H54 (cell line): ENCODE results near the gene SLC45A2.
"Not testable (repeated sequence)": the region's sequence is repeated elsewhere in the genome, so short reads cannot be mapped to it uniquely, and the experiment has no call there.

Experiments used
- DNase-seq: peaks from one replicate; pipeline ENCODE4 v3.0.0; 2011; ENCODE audit warnings: low spot score, mixed read lengths; ENCODE audit not compliant: insufficient read length
- FAIRE-seq: peaks from 3 replicates; lab custom pipeline; 2011; peaks lifted over from hg19 to GRCh38; lab: Jason Lieb, UNC
- POLR2A ChIP-seq: IDR thresholded peaks from 2 replicates; pipeline ENCODE4 v1.6.1; 2011; ENCODE audit warnings: low read depth, mild to moderate bottlenecking, low read length

Gene SLC45A2

GRCh38 chr5:33969572-33970452 is 14.7 kb downstream of the SLC45A2 start:
- FAIRE-seq, result peak; percentile 76
- peak; percentile 58 for DNase-seq
- TF ChIP-seq POLR2A, result no peak

DNA sequence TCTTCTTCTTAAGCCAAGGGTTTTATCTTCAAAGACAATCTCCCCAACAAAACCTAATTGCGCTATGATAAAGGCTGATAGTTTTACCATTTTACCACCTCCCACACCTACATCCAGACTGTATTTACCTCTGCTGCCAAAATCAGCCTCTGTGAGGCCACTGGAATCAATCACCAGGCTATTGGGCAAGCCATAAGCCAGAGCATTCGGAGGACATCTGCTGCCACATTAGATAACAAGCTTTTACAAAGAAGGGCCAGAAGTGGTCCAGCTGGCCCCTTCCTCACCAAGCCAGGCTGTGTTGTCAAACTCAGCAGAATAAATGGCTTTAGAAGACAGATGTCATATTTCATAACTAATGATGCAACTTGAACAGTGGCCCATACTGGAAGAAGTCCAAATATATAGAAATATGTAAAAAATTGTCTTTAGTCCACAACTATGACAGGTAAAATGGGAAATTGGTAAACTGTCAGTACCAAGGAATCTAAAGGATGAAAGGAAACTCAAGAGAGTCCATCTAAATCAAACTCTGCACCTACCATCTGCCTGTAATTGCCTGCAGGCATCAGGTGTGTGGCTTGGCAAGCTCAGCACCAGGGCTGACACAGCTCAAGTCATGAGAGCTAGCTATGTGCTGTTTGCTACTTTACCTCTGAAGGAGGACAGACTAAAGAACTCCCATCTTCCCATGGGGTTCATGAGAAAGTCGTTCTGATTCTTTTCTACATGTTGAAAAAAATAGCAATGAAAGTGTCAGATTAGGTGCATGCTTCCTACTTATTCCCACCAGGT is 16.1 kb downstream of the SLC45A2 start:
- no peak for TF ChIP-seq POLR2A
- no peak for FAIRE-seq
- DNase-seq, result no peak

- no peak for FAIRE-seq
- DNase-seq, result no peak
- no peak for TF ChIP-seq POLR2A
Observed at GRCh38 chr5:33966805-33967204, 17.7 kb downstream of the SLC45A2 start.

- FAIRE-seq, result no peak
- no peak for TF ChIP-seq POLR2A
- DNase-seq, result no peak
Observed at GRCh38 chr5:33964132-33964700, 20.3 kb downstream of the SLC45A2 start.

- FAIRE-seq (no peak), DNase-seq (no peak)
- TF ChIP-seq POLR2A, result no peak
Observed at GRCh38 chr5:33958176-33958575, 26.3 kb downstream of the SLC45A2 start.

- FAIRE-seq, result no peak
- TF ChIP-seq POLR2A, result no peak
- DNase-seq, result no peak
Observed at GRCh38 chr5:33957577-33958150, 26.8 kb downstream of the SLC45A2 start.

DNA sequence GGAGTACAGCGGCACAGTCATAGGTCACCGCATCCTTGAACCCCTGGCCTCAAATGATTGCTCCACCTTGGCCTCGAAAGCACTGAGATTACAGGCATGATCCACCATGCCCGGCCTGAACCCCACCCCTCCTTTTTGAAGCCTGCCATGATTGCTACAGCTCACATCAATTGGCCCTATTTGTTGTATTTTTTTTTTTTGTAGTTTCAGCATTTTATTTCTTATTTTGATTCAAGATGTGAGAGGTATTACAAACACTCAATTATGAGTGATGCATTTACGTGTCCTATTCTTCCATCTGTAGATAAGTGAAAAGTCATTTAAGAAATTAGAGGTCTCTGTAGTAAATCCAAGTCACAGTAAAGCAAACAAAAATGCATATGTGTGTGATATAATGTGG is 32.3 kb downstream of the SLC45A2 start:
- DNase-seq, FAIRE-seq: not testable (repeated sequence)

DNA sequence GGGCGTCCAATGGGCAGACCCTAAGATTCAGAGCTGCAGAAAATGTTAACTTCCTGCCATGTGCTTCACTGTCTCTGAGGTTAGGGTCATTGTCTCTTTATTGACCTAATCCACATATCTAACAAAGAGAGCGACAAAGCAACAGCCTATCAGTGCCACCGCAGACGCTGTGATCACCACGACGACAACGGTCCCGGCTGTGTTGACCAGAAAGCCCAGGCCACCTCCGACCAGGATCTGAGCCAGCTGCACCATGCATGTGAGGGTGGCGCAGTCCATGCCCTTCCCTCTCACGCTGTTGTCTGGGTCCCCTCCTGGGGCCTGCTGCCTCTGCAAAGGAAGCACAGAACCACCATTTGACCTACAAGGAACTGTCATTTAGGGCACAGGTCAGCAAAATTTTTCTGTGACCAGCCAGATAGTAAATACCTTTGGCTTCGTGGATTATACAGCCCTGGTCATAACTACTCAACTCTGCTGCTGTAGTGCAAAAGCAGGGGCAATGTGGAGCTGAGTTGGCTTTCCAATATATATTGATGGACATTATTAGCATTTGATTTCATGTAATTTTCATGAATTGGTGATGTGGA is 39.9 kb downstream of the SLC45A2 start:
- DNase-seq, result no peak

GRCh38 chr5:33941090-33941489 is 43.4 kb downstream of the SLC45A2 start:
- DNase-seq (no peak), FAIRE-seq (no peak)

More for the DNA sequence above, 39.9 kb downstream of the SLC45A2 start:
- no peak for TF ChIP-seq POLR2A
- FAIRE-seq, result no peak

GRCh38 chr5:33939556-33940262 is 44.8 kb downstream of the SLC45A2 start:
- FAIRE-seq (no peak), DNase-seq (peak; percentile 52)
- no peak for TF ChIP-seq POLR2A

More at GRCh38 chr5:33941090-33941489, 43.4 kb downstream of the SLC45A2 start:
- TF ChIP-seq POLR2A, result no peak

- no peak for DNase-seq
- no peak for FAIRE-seq
Observed at GRCh38 chr5:33938881-33939280, 45.6 kb downstream of the SLC45A2 start.

DNA sequence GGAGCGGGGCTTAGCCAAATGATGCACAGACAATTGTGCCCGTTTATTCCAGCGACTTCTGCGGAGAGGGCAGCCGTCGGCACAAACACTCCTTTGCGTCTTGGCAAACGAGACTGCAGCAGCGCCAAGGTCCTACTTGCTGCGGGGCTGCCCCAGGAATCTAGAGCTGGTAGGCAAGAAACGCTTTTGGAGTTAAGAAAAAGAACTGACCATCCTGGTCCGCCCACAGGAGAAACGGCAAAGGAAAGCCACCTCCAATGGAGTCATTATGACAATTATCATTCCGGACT is 46.0 kb downstream of the SLC45A2 start:
- FAIRE-seq (no peak), DNase-seq (no peak)
- no peak for TF ChIP-seq POLR2A

More at GRCh38 chr5:33938881-33939280, 45.6 kb downstream of the SLC45A2 start:
- no peak for TF ChIP-seq POLR2A
